B cell (primary cell): Measurements from ENCODE around the gene TMEM131. TPM values are rescaled to one million over a fixed set of nuclear protein-coding genes. Genes with fewer than 3 reads are reported as not detected.

ENCODE experiments used
- ATAC-seq: fragments of 200-7000 bp; cut with Tn5 transposase; one replicate; pipeline ENCODE4 v1.10.0; 2021; ENCODE audit warnings: low read depth, mild to moderate bottlenecking, moderate number of reproducible peaks, moderate library complexity
- CTCF ChIA-PET: fragments of 350-600 bp; sonication (Branson Sonifier 250); formaldehyde crosslinking; loops from one replicate; lab custom pipeline; 2021; ENCODE audit warnings: antibody characterized with exemption, inconsistent platforms; lab: Charles Lee
- POLR2A ChIA-PET: fragments of 350-600 bp; sonication (Branson Sonifier 250); formaldehyde crosslinking; loops from one replicate; lab custom pipeline; 2021; ENCODE audit warnings: antibody characterized with exemption; lab: Charles Lee
- DNase-seq: peaks from one replicate; pipeline ENCODE4 v3.0.0; 2013
- H2AFZ ChIP-seq: 2 replicates; pipeline ENCODE4 v1.6.1; 2012; ENCODE audit warnings: mild to moderate bottlenecking, low read depth, low read length; ENCODE audit not compliant: insufficient read depth, poor library complexity, severe bottlenecking
- H3K27ac ChIP-seq, 2 donors: 1 replicate in 1 of 2; 2 replicates in 1 of 2; pipeline ENCODE4 v1.5.1; 2012 to 2013; ENCODE audit warnings: low read length in 2 of 2, mild to moderate bottlenecking in 2 of 2, moderate library complexity in 1 of 2
- H3K27me3 ChIP-seq, 4 experiments: fragments of 200-600 bp in 1 of 4; sonication (generic) in 1 of 4; replicated peaks in 1 of 4; 1 replicate in 2 of 4; 2 replicates in 2 of 4; pipeline versions ENCODE4 v1.6.1 to v1.7.0; 2013 to 2016; ENCODE audit warnings: low read length in 3 of 4, mild to moderate bottlenecking in 2 of 4, mixed read lengths in 1 of 4, moderate library complexity in 1 of 4; ENCODE audit not compliant: insufficient read depth in 4 of 4, control insufficient read depth in 3 of 4; ENCODE audit errors: control extremely low read depth in 1 of 4
- H3K36me3 ChIP-seq, 2 experiments: replicated peaks in 1 of 2; 1 replicate in 1 of 2; 2 replicates in 1 of 2; pipeline versions ENCODE4 v1.6.1 to v1.7.1; 2013; ENCODE audit warnings: low read length in 1 of 2; ENCODE audit not compliant: insufficient read depth in 2 of 2, control insufficient read depth in 1 of 2; ENCODE audit errors: control extremely low read depth in 1 of 2, extremely low read depth in 1 of 2
- H3K4me1 ChIP-seq, 2 donors: fragments of 200-600 bp in 1 of 2; sonication (generic) in 1 of 2; 1 replicate in 1 of 2; 2 replicates in 1 of 2; pipeline versions ENCODE4 v1.5.1 to v1.6.1; 2013 to 2017; ENCODE audit warnings: low read length in 2 of 2; ENCODE audit not compliant: control insufficient read depth in 2 of 2, insufficient read depth in 2 of 2
- H3K4me2 ChIP-seq: replicated peaks from 2 replicates; pipeline ENCODE3; 2012; ENCODE audit warnings: mild to moderate bottlenecking, low read depth, low read length; ENCODE audit not compliant: poor library complexity, severe bottlenecking
- H3K4me3 ChIP-seq, 5 experiments: fragments of 200-600 bp in 1 of 5; sonication (generic) in 1 of 5; 1 replicate in 3 of 5; 2 replicates in 2 of 5; pipeline versions ENCODE4 v1.5.1 to v1.7.0; 2011 to 2016; ENCODE audit warnings: low read length in 4 of 5, mild to moderate bottlenecking in 4 of 5, low read depth in 2 of 5, control low read depth in 1 of 5, moderate library complexity in 1 of 5; ENCODE audit not compliant: insufficient read depth in 1 of 5; ENCODE audit errors: control extremely low read depth in 1 of 5, extremely low read depth in 1 of 5
- H3K79me2 ChIP-seq: fragments of 200-600 bp; sonication (generic); one replicate; pipeline ENCODE4 v1.6.0; 2016; ENCODE audit warnings: low read length; ENCODE audit not compliant: control insufficient read depth, insufficient read depth
- H3K9ac ChIP-seq: fragments of 200-600 bp; sonication (generic); 2 replicates; pipeline ENCODE4 v1.6.1; 2017; ENCODE audit warnings: mild to moderate bottlenecking, low read length, moderate library complexity
- H3K9me3 ChIP-seq, 3 donors: one replicate each; pipeline versions ENCODE4 v1.6.1 to v1.7.1; 2013; ENCODE audit warnings: low read length in 2 of 3; ENCODE audit not compliant: control insufficient read depth in 2 of 3, insufficient read depth in 1 of 3; ENCODE audit errors: control extremely low read depth in 1 of 3
- H4K20me1 ChIP-seq: 2 replicates; pipeline ENCODE4 v1.6.0; 2012; ENCODE audit warnings: mild to moderate bottlenecking, low read length; ENCODE audit not compliant: insufficient read depth, control insufficient read depth, poor library complexity, severe bottlenecking
- H3K27ac Mint-ChIP-seq: one replicate; pipeline ENCODE4 v1.8.0; 2021; ENCODE audit warnings: mixed read lengths
- H3K27me3 Mint-ChIP-seq: one replicate; pipeline ENCODE4 v1.8.0; 2021; ENCODE audit warnings: mixed read lengths
- H3K4me1 Mint-ChIP-seq: one replicate; pipeline ENCODE4 v1.8.0; 2021; ENCODE audit warnings: mixed read lengths
- H3K4me3 Mint-ChIP-seq: one replicate; pipeline ENCODE4 v1.8.0; 2021; ENCODE audit warnings: mixed read lengths
- H3K9me3 Mint-ChIP-seq: one replicate; pipeline ENCODE4 v1.8.0; 2022; ENCODE audit warnings: mixed read lengths; ENCODE audit not compliant: insufficient read depth
- EZH2 ChIP-seq: IDR thresholded peaks from 2 replicates; pipeline ENCODE4 v1.6.1; 2012; ENCODE audit warnings: borderline replicate concordance, low read depth, mild to moderate bottlenecking, moderate library complexity, low read length; ENCODE audit not compliant: insufficient read depth, poor library complexity, severe bottlenecking
- WGBS: methylation state at CpG from one replicate; pipeline ENCODE4 v1.1.5; 2013; ENCODE audit warnings: missing lambda C conversion rate; ENCODE audit not compliant: insufficient coverage; 5-methylcytosine and 5-hydroxymethylcytosine counted together
- intact Hi-C: fragments of 100-400 bp; cut with micrococcal nuclease; formaldehyde crosslinking; loops from one replicate; pipeline ENCODE4 v1.10.0; 2022
- polyA plus RNA-seq: library from polyadenylated mRNA; depleted of rRNA; stranded (reverse); fragments of >200 nt; gene quantifications from 2 replicates; pipeline ENCODE4 v1.2.3, GENCODE V29; 2012
- total RNA-seq, 2 donors: library from RNA; stranded (reverse); fragments of 120-200 nt in 1 of 2; gene quantifications; 1 replicate in 1 of 2; 2 replicates in 1 of 2; pipeline versions ENCODE4 v1.2.3 to v1.2.4, GENCODE V29; 2013 to 2022
- TF ChIP-seq, protein P1 (sequence below): fragments of 200-600 bp; IDR thresholded peaks from one replicate; pipeline ENCODE4 v1.8.0; 2022; ENCODE audit warnings: antibody characterized with exemption, mild to moderate bottlenecking

TMEM131 gene
- total and polyA plus RNA-seq, 2 donors (not counting 1 experiment from before 2014, with no cell fraction given) = 24.3 to 101 TPM

- H3K4me2 ChIP-seq = no peak overlapping the region
- 92% methylated on average over 2 of the region's 14 CpGs for WGBS
- H3K27me3 ChIP-seq = no peaks in the 10 kb centered on the region
- no peak overlapping the region for H3K4me3 ChIP-seq
- Mint-ChIP-seq H3K27me3 (no peaks in the 10 kb centered on the region), H3K4me3 (no peak overlapping the region), H3K9me3 (no peaks in the 10 kb centered on the region), H3K4me1 (peaks cover 16% of the 10 kb centered on the region), H3K27ac (no peak overlapping the region)
- ChIA-PET CTCF (no interaction called here), POLR2A (no interaction called here)
- H3K9me3 ChIP-seq = no peaks in the 10 kb centered on the region
- H4K20me1 ChIP-seq = peaks cover 1% of the 10 kb centered on the region
- intact Hi-C loops = no loop called here
- peaks cover 13 to 24% of the 10 kb centered on the region in 2 donors for H3K4me1 ChIP-seq
- no peak for TF ChIP-seq EZH2
- TF ChIP-seq, protein P1, sequence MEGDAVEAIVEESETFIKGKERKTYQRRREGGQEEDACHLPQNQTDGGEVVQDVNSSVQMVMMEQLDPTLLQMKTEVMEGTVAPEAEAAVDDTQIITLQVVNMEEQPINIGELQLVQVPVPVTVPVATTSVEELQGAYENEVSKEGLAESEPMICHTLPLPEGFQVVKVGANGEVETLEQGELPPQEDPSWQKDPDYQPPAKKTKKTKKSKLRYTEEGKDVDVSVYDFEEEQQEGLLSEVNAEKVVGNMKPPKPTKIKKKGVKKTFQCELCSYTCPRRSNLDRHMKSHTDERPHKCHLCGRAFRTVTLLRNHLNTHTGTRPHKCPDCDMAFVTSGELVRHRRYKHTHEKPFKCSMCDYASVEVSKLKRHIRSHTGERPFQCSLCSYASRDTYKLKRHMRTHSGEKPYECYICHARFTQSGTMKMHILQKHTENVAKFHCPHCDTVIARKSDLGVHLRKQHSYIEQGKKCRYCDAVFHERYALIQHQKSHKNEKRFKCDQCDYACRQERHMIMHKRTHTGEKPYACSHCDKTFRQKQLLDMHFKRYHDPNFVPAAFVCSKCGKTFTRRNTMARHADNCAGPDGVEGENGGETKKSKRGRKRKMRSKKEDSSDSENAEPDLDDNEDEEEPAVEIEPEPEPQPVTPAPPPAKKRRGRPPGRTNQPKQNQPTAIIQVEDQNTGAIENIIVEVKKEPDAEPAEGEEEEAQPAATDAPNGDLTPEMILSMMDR = no peak
- H3K36me3 ChIP-seq = no peaks in the 10 kb centered on the region
- peaks cover 4% of the 10 kb centered on the region for H3K79me2 ChIP-seq
- no peak overlapping the region for H3K27ac ChIP-seq
- no peak overlapping the region for H2AFZ ChIP-seq
- no peak overlapping the region for H3K9ac ChIP-seq
- no peak for DNase-seq
- ATAC-seq = no peak
Observed at GRCh38 chr2:98034745-98035144, 39.0 kb upstream of the TMEM131 start.

DNA sequence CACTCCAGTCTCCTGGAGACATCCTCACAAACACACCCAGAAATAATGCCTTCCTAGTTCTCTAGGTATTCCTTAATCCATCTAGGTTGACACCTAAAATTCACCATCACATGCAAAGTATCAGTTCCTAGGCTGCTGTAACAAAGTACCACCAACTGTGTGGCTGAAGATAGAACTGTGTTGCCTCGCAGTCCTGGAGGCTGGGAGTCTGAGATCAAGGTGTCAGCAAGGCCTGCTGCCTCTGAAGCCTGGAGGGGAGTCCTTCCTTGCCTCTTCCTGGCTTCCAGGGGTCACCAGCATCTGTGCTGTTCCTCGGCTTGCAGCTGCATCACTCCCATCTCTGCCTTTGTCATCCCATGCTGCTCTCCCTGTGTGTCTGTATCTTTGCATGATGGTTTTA is 36.3 kb upstream of the TMEM131 start:
- Histone ChIP-seq H3K9me3 (no peaks in the 10 kb centered on the region), H3K27ac (no peak overlapping the region), H4K20me1 (no peaks in the 10 kb centered on the region), H3K36me3 (no peaks in the 10 kb centered on the region), H3K27me3 (no peaks in the 10 kb centered on the region), H3K4me1 (peaks cover 29 to 38% of the 10 kb centered on the region in 2 donors), H3K4me3 (no peak overlapping the region), H2AFZ (no peak overlapping the region), H3K79me2 (peaks cover 4% of the 10 kb centered on the region), H3K9ac (no peak overlapping the region), H3K4me2 (no peak overlapping the region)
- POLR2A ChIA-PET = no interaction called here
- WGBS = 89% methylated on average over 1 of the region's 2 CpGs
- Mint-ChIP-seq H3K27ac (no peak overlapping the region), H3K4me3 (no peak overlapping the region), H3K9me3 (no peaks in the 10 kb centered on the region), H3K4me1 (peaks cover 27% of the 10 kb centered on the region), H3K27me3 (no peaks in the 10 kb centered on the region)
- intact Hi-C loops = no loop called here
- DNase-seq (no peak), ATAC-seq (no peak)
- CTCF ChIA-PET = no interaction called here
- TF ChIP-seq EZH2 = no peak
- TF ChIP-seq, protein P1 = no peak
